SK-N-SH treated with all-trans-retinoic acid at 6 μM for 48 hours (cell line): ENCODE data around the gene ZEB1.

Experiments
- ATAC-seq: fragments of 200-7000 bp; cut with Tn5 transposase; 3 replicates; pipeline ENCODE4 v1.9.1; 2020; ENCODE audit warnings: mild to moderate bottlenecking, moderate library complexity
- BACH2 ChIP-seq: fragments of 250-450 bp; sonication (Bioruptor Pico); IDR thresholded peaks from 2 replicates; pipeline ENCODE4 v1.9.0; 2021; ENCODE audit warnings: mild to moderate bottlenecking, borderline replicate concordance
- CSDC2 ChIP-seq: fragments of 250-450 bp; sonication (Bioruptor Pico); IDR thresholded peaks from 2 replicates; pipeline ENCODE4 v1.5.0; 2020; ENCODE audit warnings: mild to moderate bottlenecking, moderate library complexity
- ESRRG ChIP-seq: fragments of 250-450 bp; sonication (Bioruptor Pico); IDR thresholded peaks from 2 replicates; pipeline ENCODE4 v1.6.1; 2021; ENCODE audit warnings: mild to moderate bottlenecking
- GLIS3 ChIP-seq: fragments of 250-450 bp; sonication (Bioruptor Pico); IDR thresholded peaks from 2 replicates; pipeline ENCODE4 v1.5.0; 2020; ENCODE audit warnings: mild to moderate bottlenecking, moderate library complexity
- ISL1 ChIP-seq: fragments of 250-450 bp; sonication (Bioruptor Pico); IDR thresholded peaks from 2 replicates; pipeline ENCODE4 v2.1.2; 2022; ENCODE audit warnings: mild to moderate bottlenecking, moderate library complexity
- OSR1 ChIP-seq: fragments of 250-450 bp; sonication (Bioruptor Pico); IDR thresholded peaks from 2 replicates; pipeline ENCODE4 v1.8.0; 2022; ENCODE audit warnings: moderate library complexity, mild to moderate bottlenecking, inconsistent platforms
- PPARA ChIP-seq: fragments of 250-450 bp; sonication (Bioruptor Pico); IDR thresholded peaks from 2 replicates; pipeline ENCODE4 v1.5.0; 2020; ENCODE audit warnings: mild to moderate bottlenecking, borderline replicate concordance
- RARB ChIP-seq: fragments of 250-450 bp; sonication (Bioruptor Pico); IDR thresholded peaks from 2 replicates; pipeline ENCODE4 v1.8.0; 2021; ENCODE audit warnings: mild to moderate bottlenecking, moderate library complexity
- SNAI2 ChIP-seq: fragments of 250-450 bp; sonication (Bioruptor Pico); IDR thresholded peaks from 2 replicates; pipeline ENCODE4 v1.5.0; 2020; ENCODE audit warnings: mild to moderate bottlenecking, moderate library complexity
- TCF4 ChIP-seq: fragments of 250-450 bp; sonication (Bioruptor Pico); IDR thresholded peaks from 2 replicates; pipeline ENCODE4 v1.8.0; 2021; ENCODE audit warnings: mild to moderate bottlenecking, moderate library complexity, borderline replicate concordance
- TOX ChIP-seq: fragments of 250-450 bp; sonication (Bioruptor Pico); IDR thresholded peaks from 2 replicates; pipeline ENCODE4 v1.8.0; 2021; ENCODE audit warnings: mild to moderate bottlenecking, moderate library complexity, borderline replicate concordance
- ZC3H10 ChIP-seq: fragments of 250-450 bp; sonication (Bioruptor Pico); IDR thresholded peaks from 2 replicates; pipeline ENCODE4 v1.5.1; 2021; ENCODE audit warnings: mild to moderate bottlenecking, moderate library complexity
- ZFP3 ChIP-seq: fragments of 250-450 bp; sonication (Bioruptor Pico); IDR thresholded peaks from 2 replicates; pipeline ENCODE4 v1.5.0; 2020; ENCODE audit warnings: mild to moderate bottlenecking, moderate library complexity
- ZNF565 ChIP-seq: fragments of 450-650 bp; formaldehyde crosslinking; conservative IDR thresholded peaks from 2 replicates; pipeline ENCODE4 v1.5.0; 2020; ENCODE audit warnings: low read depth, mild to moderate bottlenecking, moderate library complexity
- ZNF70 ChIP-seq: fragments of 450-650 bp; formaldehyde crosslinking; IDR thresholded peaks from 2 replicates; pipeline ENCODE4 v1.5.0; 2020; ENCODE audit warnings: mild to moderate bottlenecking, moderate library complexity
- ZNF8 ChIP-seq: fragments of 450-650 bp; formaldehyde crosslinking; IDR thresholded peaks from 2 replicates; pipeline ENCODE4 v1.5.0; 2020; ENCODE audit warnings: mild to moderate bottlenecking, moderate library complexity
- TF ChIP-seq, protein P1 (sequence below): fragments of 250-450 bp; sonication (Bioruptor Pico); IDR thresholded peaks from 2 replicates; pipeline ENCODE4 v1.5.1; 2021; ENCODE audit warnings: mild to moderate bottlenecking, moderate library complexity
- TF ChIP-seq, protein P2 (sequence below): fragments of 250-450 bp; sonication (Bioruptor Pico); IDR thresholded peaks from 2 replicates; pipeline ENCODE4 v1.5.1; 2020; ENCODE audit warnings: low read depth, mild to moderate bottlenecking, moderate library complexity
- TF ChIP-seq, protein P3 (sequence below): fragments of 250-450 bp; sonication (Bioruptor Pico); IDR thresholded peaks from 2 replicates; pipeline ENCODE4 v1.5.0; 2020; ENCODE audit warnings: mild to moderate bottlenecking, moderate library complexity
- TF ChIP-seq, protein P4 (sequence below): fragments of 250-450 bp; sonication (Bioruptor Pico); IDR thresholded peaks from 2 replicates; pipeline ENCODE4 v1.8.0; 2020; ENCODE audit warnings: mild to moderate bottlenecking, moderate library complexity, borderline replicate concordance

ZEB1 gene

DNA sequence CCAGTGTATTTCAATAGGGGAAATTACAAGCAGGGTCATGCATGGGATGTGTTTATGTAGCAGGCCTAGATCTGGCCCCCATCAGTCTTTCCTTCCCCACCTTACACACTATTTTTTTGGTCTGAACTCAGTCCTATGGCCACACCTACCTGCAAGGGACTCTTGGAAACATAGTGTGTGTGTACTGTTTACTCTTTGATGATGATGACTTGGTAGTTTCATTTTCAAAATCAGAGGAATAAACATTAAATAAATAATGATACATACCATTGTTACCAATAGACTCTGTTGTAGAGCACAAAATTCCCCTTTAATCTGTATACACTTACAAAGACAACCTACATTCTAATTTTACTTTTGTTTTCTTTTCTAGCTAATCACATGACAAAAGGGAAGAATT lies 191.0 kb downstream of the ZEB1 start:
- no peak for TF ChIP-seq CSDC2
- no peak for TF ChIP-seq ESRRG
- TF ChIP-seq ZNF565 (CRISPR knock-in tag): no peak
- no peak for TF ChIP-seq SNAI2
- no peak for TF ChIP-seq TOX (CRISPR knock-in tag)
- no peak for TF ChIP-seq TCF4 (CRISPR knock-in tag)
- TF ChIP-seq ISL1 (CRISPR knock-in tag): no peak
- no peak for TF ChIP-seq BACH2 (CRISPR knock-in tag)
- TF ChIP-seq ZC3H10 (CRISPR knock-in tag): no peak
- TF ChIP-seq, protein P1, sequence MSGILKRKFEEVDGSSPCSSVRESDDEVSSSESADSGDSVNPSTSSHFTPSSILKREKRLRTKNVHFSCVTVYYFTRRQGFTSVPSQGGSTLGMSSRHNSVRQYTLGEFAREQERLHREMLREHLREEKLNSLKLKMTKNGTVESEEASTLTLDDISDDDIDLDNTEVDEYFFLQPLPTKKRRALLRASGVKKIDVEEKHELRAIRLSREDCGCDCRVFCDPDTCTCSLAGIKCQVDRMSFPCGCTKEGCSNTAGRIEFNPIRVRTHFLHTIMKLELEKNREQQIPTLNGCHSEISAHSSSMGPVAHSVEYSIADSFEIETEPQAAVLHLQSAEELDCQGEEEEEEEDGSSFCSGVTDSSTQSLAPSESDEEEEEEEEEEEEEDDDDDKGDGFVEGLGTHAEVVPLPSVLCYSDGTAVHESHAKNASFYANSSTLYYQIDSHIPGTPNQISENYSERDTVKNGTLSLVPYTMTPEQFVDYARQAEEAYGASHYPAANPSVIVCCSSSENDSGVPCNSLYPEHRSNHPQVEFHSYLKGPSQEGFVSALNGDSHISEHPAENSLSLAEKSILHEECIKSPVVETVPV (CRISPR knock-in tag): no peak
- TF ChIP-seq PPARA (CRISPR knock-in tag): no peak
- no peak for ATAC-seq

DNA sequence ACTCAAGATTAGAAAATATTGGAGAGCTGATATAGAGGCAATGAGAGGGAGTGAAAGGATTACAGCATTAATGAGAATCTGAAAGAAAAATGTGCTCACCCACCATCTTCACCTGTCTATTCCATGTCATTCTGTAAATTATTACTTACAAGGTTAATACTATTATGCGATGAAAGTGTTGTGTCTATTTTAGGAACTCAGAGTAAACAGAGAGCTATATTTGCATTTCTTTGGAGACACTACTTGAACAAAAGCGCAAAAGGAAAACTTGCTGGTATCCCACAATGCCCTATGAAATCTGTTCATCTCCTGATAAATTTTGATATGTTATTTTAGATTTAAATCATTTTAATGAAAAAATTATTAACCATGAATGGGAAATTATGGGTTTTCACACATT lies 196.1 kb downstream of the ZEB1 start:
- ATAC-seq: no peak
- TF ChIP-seq TOX (CRISPR knock-in tag) (no peak), ZFP3 (CRISPR knock-in tag) (no peak), TCF4 (CRISPR knock-in tag) (no peak), OSR1 (no peak), CSDC2 (no peak), GLIS3 (CRISPR knock-in tag) (no peak), PPARA (CRISPR knock-in tag) (no peak), ZNF8 (CRISPR knock-in tag) (no peak), SNAI2 (no peak), ESRRG (no peak), RARB (no peak)
- TF ChIP-seq, protein P1 (CRISPR knock-in tag): no peak
- TF ChIP-seq, protein P2, sequence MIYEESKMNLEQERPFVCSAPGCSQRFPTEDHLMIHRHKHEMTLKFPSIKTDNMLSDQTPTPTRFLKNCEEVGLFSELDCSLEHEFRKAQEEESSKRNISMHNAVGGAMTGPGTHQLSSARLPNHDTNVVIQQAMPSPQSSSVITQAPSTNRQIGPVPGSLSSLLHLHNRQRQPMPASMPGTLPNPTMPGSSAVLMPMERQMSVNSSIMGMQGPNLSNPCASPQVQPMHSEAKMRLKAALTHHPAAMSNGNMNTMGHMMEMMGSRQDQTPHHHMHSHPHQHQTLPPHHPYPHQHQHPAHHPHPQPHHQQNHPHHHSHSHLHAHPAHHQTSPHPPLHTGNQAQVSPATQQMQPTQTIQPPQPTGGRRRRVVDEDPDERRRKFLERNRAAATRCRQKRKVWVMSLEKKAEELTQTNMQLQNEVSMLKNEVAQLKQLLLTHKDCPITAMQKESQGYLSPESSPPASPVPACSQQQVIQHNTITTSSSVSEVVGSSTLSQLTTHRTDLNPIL (CRISPR knock-in tag): no peak
- TF ChIP-seq, protein P3, sequence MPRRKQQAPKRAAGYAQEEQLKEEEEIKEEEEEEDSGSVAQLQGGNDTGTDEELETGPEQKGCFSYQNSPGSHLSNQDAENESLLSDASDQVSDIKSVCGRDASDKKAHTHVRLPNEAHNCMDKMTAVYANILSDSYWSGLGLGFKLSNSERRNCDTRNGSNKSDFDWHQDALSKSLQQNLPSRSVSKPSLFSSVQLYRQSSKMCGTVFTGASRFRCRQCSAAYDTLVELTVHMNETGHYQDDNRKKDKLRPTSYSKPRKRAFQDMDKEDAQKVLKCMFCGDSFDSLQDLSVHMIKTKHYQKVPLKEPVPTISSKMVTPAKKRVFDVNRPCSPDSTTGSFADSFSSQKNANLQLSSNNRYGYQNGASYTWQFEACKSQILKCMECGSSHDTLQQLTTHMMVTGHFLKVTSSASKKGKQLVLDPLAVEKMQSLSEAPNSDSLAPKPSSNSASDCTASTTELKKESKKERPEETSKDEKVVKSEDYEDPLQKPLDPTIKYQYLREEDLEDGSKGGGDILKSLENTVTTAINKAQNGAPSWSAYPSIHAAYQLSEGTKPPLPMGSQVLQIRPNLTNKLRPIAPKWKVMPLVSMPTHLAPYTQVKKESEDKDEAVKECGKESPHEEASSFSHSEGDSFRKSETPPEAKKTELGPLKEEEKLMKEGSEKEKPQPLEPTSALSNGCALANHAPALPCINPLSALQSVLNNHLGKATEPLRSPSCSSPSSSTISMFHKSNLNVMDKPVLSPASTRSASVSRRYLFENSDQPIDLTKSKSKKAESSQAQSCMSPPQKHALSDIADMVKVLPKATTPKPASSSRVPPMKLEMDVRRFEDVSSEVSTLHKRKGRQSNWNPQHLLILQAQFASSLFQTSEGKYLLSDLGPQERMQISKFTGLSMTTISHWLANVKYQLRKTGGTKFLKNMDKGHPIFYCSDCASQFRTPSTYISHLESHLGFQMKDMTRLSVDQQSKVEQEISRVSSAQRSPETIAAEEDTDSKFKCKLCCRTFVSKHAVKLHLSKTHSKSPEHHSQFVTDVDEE (CRISPR knock-in tag): no peak
- TF ChIP-seq, all 23 proteins: peak for 0

DNA sequence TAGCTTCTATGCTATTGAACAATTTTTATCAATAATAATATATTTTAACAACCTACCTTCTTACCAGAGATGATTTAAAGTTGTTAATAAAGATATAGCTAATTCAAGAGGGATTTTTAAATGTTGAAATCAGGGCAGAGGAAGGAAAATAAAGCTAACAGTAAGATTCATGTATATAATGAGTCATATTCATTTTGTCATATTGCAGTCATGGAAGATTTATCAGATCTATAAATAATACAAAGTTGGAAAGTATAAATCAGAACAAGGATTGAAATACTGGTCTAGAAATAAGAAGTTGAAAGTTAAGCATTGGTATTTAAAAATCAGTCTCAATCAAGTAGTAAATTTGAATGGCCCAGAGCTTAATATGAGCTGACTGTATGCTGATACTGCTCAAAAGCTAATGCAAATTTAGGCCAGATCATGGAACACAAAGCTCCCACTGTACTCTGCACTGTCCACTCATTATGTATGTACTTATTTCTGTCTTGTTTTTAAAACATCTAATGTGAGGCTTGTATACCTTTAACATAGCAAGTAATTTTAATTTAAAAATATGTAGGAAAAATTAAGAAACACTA lies 196.9 kb downstream of the ZEB1 start:
- no peak for TF ChIP-seq RARB
- ATAC-seq: no peak

DNA sequence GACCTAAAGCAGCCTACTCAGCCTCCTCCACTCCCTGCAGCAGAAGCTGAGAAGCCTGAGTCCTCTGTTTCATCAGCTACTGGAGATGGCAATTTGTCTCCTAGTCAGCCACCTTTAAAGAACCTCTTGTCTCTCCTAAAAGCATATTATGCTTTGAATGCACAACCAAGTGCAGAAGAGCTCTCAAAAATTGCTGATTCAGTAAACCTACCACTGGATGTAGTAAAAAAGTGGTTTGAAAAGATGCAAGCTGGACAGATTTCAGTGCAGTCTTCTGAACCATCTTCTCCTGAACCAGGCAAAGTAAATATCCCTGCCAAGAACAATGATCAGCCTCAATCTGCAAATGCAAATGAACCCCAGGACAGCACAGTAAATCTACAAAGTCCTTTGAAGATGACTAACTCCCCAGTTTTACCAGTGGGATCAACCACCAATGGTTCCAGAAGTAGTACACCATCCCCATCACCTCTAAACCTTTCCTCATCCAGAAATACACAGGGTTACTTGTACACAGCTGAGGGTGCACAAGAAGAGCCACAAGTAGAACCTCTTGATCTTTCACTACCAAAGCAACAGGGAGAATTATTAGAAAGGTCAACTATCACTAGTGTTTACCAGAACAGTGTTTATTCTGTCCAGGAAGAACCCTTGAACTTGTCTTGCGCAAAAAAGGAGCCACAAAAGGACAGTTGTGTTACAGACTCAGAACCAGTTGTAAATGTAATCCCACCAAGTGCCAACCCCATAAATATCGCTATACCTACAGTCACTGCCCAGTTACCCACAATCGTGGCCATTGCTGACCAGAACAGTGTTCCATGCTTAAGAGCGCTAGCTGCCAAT lies 202.2 kb downstream of the ZEB1 start:
- ATAC-seq: no peak
- TF ChIP-seq GLIS3 (CRISPR knock-in tag) (no peak), ISL1 (CRISPR knock-in tag) (no peak), ZNF70 (no peak), CSDC2 (no peak), TOX (CRISPR knock-in tag) (no peak)
- TF ChIP-seq, protein P3 (CRISPR knock-in tag): no peak
- TF ChIP-seq, protein P1 (CRISPR knock-in tag): no peak
- TF ChIP-seq, protein P4, sequence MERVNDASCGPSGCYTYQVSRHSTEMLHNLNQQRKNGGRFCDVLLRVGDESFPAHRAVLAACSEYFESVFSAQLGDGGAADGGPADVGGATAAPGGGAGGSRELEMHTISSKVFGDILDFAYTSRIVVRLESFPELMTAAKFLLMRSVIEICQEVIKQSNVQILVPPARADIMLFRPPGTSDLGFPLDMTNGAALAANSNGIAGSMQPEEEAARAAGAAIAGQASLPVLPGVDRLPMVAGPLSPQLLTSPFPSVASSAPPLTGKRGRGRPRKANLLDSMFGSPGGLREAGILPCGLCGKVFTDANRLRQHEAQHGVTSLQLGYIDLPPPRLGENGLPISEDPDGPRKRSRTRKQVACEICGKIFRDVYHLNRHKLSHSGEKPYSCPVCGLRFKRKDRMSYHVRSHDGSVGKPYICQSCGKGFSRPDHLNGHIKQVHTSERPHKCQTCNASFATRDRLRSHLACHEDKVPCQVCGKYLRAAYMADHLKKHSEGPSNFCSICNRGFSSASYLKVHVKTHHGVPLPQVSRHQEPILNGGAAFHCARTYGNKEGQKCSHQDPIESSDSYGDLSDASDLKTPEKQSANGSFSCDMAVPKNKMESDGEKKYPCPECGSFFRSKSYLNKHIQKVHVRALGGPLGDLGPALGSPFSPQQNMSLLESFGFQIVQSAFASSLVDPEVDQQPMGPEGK (CRISPR knock-in tag): no peak
